Adrenal gland (tissue), 12 donors: ENCODE data around the gene FAM162B. TPM values are rescaled to one million over a fixed set of nuclear protein-coding genes. Genes with fewer than 3 reads are reported as not detected.

Experiments used
- DNase-seq, 7 donors: peaks; one replicate each; pipeline ENCODE4 v3.0.0-alpha.2; 2019 to 2020
- H3K27ac ChIP-seq, 5 donors: fragments of 200-600 bp; sonication (generic) in 4 of 5; 1 replicate in 3 of 5; 2 replicates in 2 of 5; pipeline versions ENCODE4 v1.5.1 to v1.8.0; 2016 to 2020; ENCODE audit warnings: mild to moderate bottlenecking in 1 of 5
- H3K27me3 ChIP-seq: fragments of 200-600 bp; 2 replicates; pipeline ENCODE4 v1.8.0; 2021
- H3K36me3 ChIP-seq, 2 donors: fragments of 200-600 bp; replicated peaks in 1 of 2; 1 replicate in 1 of 2; 2 replicates in 1 of 2; pipeline versions ENCODE4 v1.5.1 to v1.8.0; 2018 to 2022
- H3K4me1 ChIP-seq, 2 donors: fragments of 200-600 bp; replicated peaks in 1 of 2; 1 replicate in 1 of 2; 2 replicates in 1 of 2; pipeline versions ENCODE4 v1.5.1 to v1.8.0; 2018 to 2021
- H3K4me3 ChIP-seq, 4 donors: fragments of 200-600 bp; sonication (generic) in 3 of 4; one replicate each; pipeline ENCODE4 v1.5.1; 2016 to 2018
- H3K9me3 ChIP-seq, 3 donors: fragments of 200-600 bp; sonication (generic) in 1 of 3; replicated peaks in 1 of 3; 1 replicate in 2 of 3; 2 replicates in 1 of 3; pipeline versions ENCODE4 v1.5.1 to v1.8.0; 2016 to 2021
- CTCF ChIP-seq, 6 experiments: fragments of 450-650 bp in 4 of 6; fragments of 200-600 bp in 2 of 6; sonication (generic) in 1 of 6; IDR thresholded peaks; 1 replicate in 5 of 6; 2 replicates in 1 of 6; pipeline versions ENCODE4 v1.5.1 to v1.8.0; 2016 to 2021; ENCODE audit warnings: antibody characterized with exemption in 6 of 6, mild to moderate bottlenecking in 2 of 6, moderate library complexity in 1 of 6
- POLR2A ChIP-seq, 2 donors: fragments of 450-650 bp; IDR thresholded peaks; one replicate each; pipeline ENCODE4 v1.6.1; 2017; ENCODE audit warnings: antibody characterized with exemption in 2 of 2, mild to moderate bottlenecking in 2 of 2, moderate library complexity in 1 of 2
- WGBS, 4 donors: extraction: QIAGEN DNeasy Blood & Tissue Kit in 2 of 4; methylation state at CpG; one replicate each; pipeline versions ENCODE4 v1.1.5 to v1.1.7; 2013 to 2017; 5-methylcytosine and 5-hydroxymethylcytosine counted together
- intact Hi-C, 2 donors: fragments of 100-400 bp; cut with DNase I; formaldehyde crosslinking; loops; one replicate each; pipeline versions ENCODE4 v1.14.1 to v1.15.0; 2022 to 2023
- polyA plus RNA-seq, 3 donors: library from polyadenylated mRNA; stranded (reverse); fragments of 200-250 nt in 2 of 3; fragments of 350-450 nt in 1 of 3; fragmentation: Illumina TruSeq in 1 of 3; extraction: RNeasy Lipid Tissue Mini Kit (QIAGEN cat#74804) in 1 of 3; gene quantifications; one replicate each; pipeline ENCODE4 v1.2.3, GENCODE V29; 2013 to 2014
- total RNA-seq, 9 donors: library from RNA; depleted of rRNA in 4 of 9; stranded (reverse); fragments of >200 nt in 4 of 9; fragments of 120-200 nt in 1 of 9; fragmentation: NEBNext Ultra II Directional in 1 of 9; extraction: Animal tissue kit (Norgen Biotek cat#: 25700) in 1 of 9; gene quantifications; one replicate each; pipeline versions ENCODE4 v1.1.0 to v1.2.4, GENCODE V29; 2013 to 2023
- donor health status: healthy with polysubstance abuse.
- donor health status: Bipolar disorder and iron deficiency.
- donor health status: DM: yes; HTN: yes; CAD: no.
- donor health status: DM: no; HTN: no; CAD: no.
- donor health status: DM: no; HTN: no; CAD: no.
- donor health status: DM: yes; HTN: yes; CAD: no.

Gene FAM162B
- total and polyA plus RNA-seq, 12 donors, result 0.87 to 14.9 (median 6.3) TPM

- WGBS, 4 donors, result 19 to 28% (median 24%) methylated on average over 13 of the region's 13 CpGs
- no peak for DNase-seq
- no peaks in the 10 kb centered on the region for H3K4me1 ChIP-seq
- H3K9me3 ChIP-seq, result no peaks in the 10 kb centered on the region
- no peaks in the 10 kb centered on the region for H3K27me3 ChIP-seq
- TF ChIP-seq POLR2A (IDR thresholded peaks at IDR 0.05) (no peak), CTCF (IDR thresholded peaks at IDR 0.05) (peak; percentile 38 to 65 (median 54))
- intact Hi-C loops, result loop anchor here in 1 of 2 donors (10.0 kb wide), 1 partner anchor 65 kb away; no protein-coding TSS in a partner anchor
- no peaks in the 10 kb centered on the region for H3K36me3 ChIP-seq
- H3K27ac ChIP-seq, result no peak overlapping the region
- peak overlapping the region in 1 of 4 donors; percentile 2 for H3K4me3 ChIP-seq
These were observed 14.2 kb upstream of the FAM162B start for GRCh38 chr6:116779573-116780164.

GRCh38 chr6:116773886-116774285 lies 8.4 kb upstream of the FAM162B start:
- TF ChIP-seq POLR2A (IDR thresholded peaks at IDR 0.05) (no peak), CTCF (IDR thresholded peaks at IDR 0.05) (no peak)
- H3K27me3 ChIP-seq, result no peaks in the 10 kb centered on the region
- no peaks in the 10 kb centered on the region for H3K4me1 ChIP-seq
- 54 to 78% (median 58%) methylated on average over 1 of the region's 1 CpG for WGBS, 4 donors
- no peak for DNase-seq
- no peak overlapping the region for H3K4me3 ChIP-seq
- H3K36me3 ChIP-seq, result no peaks in the 10 kb centered on the region
- H3K9me3 ChIP-seq, result no peaks in the 10 kb centered on the region
- no peak overlapping the region for H3K27ac ChIP-seq
- intact Hi-C loops, result no loop called here

GRCh38 chr6:116772450-116772849 lies 6.9 kb upstream of the FAM162B start:
- no peak overlapping the region for H3K27ac ChIP-seq
- intact Hi-C loops, result no loop called here
- 63 to 81% (median 73%) methylated on average over 1 of the region's 1 CpG for WGBS, 4 donors

GRCh38 chr6:116767715-116768114 lies 2.2 kb upstream of the FAM162B start:
- H3K4me1 ChIP-seq, result peaks cover 0 to 4% of the 10 kb centered on the region in 2 donors
- no peaks in the 10 kb centered on the region for H3K9me3 ChIP-seq
- H3K4me3 ChIP-seq, result no peak overlapping the region
- intact Hi-C loops, result no loop called here
- no peak for TF ChIP-seq POLR2A (IDR thresholded peaks at IDR 0.05)
- no peak for TF ChIP-seq CTCF (IDR thresholded peaks at IDR 0.05)
- no peaks in the 10 kb centered on the region for H3K27me3 ChIP-seq
- 56 to 65% (median 62%) methylated on average over 2 of the region's 2 CpGs for WGBS, 4 donors
- H3K27ac ChIP-seq, result no peak overlapping the region
- H3K36me3 ChIP-seq, result no peaks in the 10 kb centered on the region
- no peak for DNase-seq

More at GRCh38 chr6:116772450-116772849, 6.9 kb upstream of the FAM162B start:
- Histone ChIP-seq H3K4me3 (no peak overlapping the region), H3K4me1 (no peaks in the 10 kb centered on the region), H3K27me3 (no peaks in the 10 kb centered on the region), H3K36me3 (no peaks in the 10 kb centered on the region), H3K9me3 (no peaks in the 10 kb centered on the region)
- TF ChIP-seq POLR2A (IDR thresholded peaks at IDR 0.05) (no peak), CTCF (IDR thresholded peaks at IDR 0.05) (no peak)
- DNase-seq, result no peak
